Left lobe of liver (tissue), 2 donors: ENCODE measurements around the gene IGSF23. TPM values are rescaled to one million over a fixed set of nuclear protein-coding genes. Genes with fewer than 3 reads are reported as not detected.
"Not testable (repeated sequence)": the region's sequence is repeated elsewhere in the genome, so short reads cannot be mapped to it uniquely, and the experiment has no call there.

ENCODE experiments used
- ATAC-seq: fragments of 200-7000 bp; cut with Tn5 transposase; one replicate; pipeline ENCODE4 v1.9.1; 2020; ENCODE audit warnings: mild to moderate bottlenecking, moderate library complexity
- DNase-seq: peaks from one replicate; pipeline ENCODE4 v3.0.0-alpha.2; 2020; ENCODE audit warnings: low spot score
- total RNA-seq: library from RNA; stranded (reverse); gene quantifications from one replicate; pipeline ENCODE4 v1.2.1, GENCODE V29; 2021
- donor health status: DM: no; HTN: no; CAD: no; lungs with moderate emphysema.
- donor health status: DM: no; HTN: yes; CAD: no.

The IGSF23 gene
- total RNA-seq, 1 donor from 2014 or later: 7.0 TPM

DNA sequence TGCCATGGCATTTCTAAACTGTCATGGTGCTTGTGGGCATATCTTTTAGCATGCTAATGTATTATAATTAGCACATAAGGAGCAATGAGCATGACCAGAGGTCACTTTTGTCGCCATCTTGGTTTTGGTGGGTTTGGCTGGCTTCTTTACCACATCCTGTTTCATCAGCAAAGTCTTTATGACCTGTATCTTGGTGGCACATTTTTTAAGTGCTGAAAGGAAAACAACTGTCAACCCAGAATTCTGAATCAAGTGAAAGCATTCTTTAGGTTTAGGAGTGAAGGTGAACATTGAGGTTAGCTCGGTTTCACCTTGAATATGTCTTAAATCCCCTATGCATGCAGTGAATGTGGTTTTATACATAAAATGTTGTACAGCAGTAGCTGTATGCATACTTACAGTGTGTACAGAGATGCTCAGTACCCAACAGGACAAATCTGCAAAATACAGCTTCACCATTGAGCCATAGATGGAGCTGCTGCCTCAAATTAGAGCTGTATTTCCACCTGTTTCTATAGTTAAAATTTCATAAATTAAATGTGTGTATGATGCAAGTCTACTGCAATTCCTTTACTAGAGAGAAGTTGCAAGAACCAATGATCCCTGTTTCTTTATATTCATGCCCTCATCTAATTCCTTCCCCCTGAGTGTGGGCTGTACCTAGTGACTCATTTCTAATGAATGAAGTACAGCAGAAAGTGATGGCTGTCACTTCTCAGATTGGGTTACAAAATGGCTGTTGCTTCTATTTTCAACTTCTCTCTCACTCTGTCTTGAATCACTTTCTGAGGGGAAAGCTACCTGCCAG is 25.2 kb upstream of the IGSF23 start:
- DNase-seq (no peak), ATAC-seq (peak; percentile 63)

DNA sequence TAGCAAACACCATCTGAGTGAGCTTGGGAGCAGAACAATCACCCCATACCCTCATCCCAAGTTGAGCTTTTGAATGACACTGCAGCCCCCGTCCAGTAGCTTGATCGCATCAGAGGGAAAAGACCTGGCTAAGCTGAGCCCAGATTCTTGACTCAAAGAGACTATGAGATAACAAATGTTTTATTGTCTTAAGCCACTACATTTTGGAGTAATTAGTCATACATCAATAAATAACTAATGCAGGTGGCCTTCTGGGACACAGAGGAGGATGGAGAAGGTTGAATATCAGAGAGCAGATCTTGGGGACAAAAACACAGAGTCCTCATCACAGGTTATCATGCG is 24.6 kb upstream of the IGSF23 start:
- ATAC-seq (no peak), DNase-seq (no peak)

DNA sequence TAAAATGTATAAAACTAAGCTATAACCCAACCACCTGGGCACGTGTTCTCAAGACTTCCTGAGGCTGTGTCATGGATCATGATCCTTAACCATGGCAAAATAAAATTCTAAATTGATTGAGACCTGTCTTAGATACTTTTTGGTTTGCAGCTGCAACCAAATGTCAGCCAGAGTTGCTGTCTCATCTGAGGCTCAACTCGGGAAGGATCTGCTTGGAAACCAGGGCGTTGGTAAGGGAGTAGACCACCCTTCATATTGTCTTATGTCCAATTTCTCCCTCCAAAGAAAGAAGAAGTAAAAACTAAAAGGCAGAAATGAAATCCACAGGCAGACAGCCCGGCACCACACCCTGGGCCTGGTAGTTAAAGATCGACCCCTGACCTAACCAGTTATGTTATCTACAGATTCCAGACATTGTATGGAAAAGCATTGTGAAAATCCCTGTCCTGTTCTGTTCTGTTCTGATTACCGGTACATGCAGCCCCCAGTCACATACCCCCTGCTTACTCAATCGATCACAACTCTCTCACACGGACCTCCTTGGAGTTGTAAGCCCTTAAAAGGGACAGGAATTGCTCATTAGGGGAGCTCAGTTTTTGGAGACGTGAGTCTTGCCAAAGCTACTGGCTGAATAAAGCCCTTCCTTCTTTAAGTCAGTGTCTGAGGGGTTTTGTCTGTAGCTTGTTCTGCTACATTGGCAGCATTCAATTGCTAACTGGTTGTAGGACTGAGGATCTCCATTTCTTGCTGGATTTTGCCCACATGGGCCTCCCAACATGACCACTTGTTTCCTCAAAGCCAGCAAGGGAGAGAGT is 22.9 kb upstream of the IGSF23 start:
- ATAC-seq (no peak), DNase-seq (no peak)

DNA sequence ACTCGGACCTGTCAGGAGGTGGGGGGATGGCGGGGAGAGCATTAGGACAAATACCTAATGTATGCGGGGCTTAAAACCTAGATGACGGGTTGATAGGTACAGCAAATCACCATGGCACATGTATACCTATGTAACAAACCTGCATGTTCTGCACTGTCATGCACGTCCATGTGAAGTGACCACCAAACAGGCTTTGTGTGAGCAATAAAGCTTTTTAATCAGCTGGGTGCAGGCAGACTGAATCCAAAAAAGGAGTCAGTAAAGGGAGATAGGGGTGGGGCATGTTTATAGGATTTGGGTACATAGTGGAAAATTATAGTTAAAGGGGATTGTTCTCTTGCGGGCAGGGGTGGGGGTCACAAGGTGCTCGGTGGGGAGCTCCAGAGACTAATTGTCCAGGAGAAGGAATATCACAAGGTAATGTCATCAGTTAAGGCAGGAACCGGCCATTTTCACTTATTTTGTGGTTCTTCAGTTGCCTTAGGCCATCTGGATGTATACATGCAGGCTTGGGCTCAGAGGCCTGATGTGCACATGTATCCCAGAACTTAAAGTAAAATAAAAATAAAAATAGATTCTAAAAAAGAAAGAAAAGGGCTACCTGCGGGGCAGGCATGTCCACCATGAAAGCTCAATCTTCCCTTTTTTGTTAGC is 21.9 kb upstream of the IGSF23 start:
- DNase-seq, ATAC-seq: not testable (repeated sequence)

DNA sequence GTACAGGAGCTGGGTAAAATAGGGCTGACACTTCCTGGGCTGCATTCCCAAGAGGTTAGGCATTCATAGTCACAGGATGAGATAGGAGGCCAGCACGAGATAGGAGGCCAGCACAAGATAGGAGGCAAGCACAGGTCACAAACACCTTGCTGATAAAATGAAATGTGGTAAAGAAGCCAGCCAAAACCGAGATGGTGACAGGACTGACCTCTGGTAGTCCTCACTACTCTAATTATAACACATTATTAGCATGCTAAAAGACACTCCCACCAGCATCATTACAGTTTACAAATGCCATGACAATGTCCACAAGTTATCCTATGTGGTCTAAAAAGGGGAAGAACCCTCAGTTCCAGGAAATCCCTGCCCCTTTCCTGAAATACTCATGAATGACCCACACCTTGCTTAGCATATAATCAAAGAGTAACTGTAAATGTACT is 20.9 kb upstream of the IGSF23 start:
- ATAC-seq: peak; percentile 17
- no peak for DNase-seq

DNA sequence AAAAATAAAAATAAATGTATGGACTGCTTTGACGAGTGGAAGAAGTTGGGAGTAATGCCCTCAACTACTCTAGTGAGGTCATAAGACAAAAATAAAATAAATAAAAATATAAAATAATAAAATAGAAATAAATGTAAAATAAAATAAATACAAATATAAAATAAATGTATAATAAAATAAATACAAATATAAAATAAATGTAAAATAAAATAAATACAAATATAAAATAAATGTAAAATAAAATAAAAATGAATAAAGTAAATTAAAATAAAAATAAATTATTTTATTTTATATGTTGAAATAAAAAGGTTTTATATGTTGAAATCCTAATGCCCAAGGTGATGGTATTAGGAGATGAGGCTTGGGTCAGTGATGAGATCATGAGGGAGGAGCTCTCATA is 20.1 kb upstream of the IGSF23 start:
- ATAC-seq (no peak), DNase-seq (no peak)

DNA sequence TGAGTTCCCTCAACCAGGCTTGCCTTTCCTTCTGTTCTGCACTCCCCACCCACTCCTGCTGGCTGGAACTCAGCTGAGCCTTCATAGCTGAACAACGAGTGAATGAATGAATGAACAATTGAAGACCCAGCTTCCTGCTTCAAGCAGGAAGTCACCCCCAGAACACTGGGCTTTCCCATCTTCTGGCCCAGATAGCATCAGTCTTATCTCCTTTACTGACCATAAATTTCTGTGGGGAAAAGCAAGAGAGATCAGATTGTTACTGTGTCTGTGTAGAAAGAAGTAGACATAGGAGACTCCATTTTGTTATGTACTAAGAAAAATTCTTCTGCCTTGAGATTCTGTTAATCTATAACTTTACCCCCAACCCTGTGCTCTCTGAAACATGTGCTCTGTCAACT is 19.5 kb upstream of the IGSF23 start:
- DNase-seq, ATAC-seq: not testable (repeated sequence)

DNA sequence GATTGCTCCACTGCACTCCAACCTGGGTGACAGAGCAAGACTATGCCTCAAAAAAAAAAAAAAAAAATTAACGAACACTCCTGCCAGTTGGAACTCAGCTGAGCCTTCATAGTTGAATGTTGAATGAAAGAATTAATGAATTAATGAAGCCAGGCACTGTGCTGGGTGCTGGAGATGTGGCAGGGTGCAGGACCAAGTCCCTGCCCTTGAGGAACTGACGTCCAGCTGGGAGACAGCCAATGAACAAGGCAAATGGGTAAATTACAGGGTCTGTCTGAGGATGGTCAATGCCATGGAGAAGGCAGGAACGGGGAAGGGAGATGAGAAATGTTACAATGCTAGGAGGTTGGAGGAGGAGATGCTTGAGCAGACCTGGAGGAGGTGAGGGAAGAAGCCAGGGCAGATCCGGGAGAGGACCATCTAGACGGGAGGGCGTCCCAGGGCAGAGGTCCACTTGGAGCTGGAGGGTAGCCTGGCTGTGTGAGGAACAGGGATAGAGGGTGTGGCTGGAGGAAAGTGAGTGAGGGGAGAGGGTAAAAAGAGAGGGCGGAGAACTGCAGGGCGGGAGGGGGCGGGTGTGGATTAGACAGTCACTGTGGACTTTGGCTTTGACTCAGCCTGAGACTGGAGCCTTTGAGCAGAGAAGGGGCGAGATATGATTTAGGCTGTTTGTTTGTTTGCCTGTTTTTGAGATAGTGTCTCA is 16.8 kb upstream of the IGSF23 start:
- DNase-seq: no peak
- peak; percentile 79 for ATAC-seq

DNA sequence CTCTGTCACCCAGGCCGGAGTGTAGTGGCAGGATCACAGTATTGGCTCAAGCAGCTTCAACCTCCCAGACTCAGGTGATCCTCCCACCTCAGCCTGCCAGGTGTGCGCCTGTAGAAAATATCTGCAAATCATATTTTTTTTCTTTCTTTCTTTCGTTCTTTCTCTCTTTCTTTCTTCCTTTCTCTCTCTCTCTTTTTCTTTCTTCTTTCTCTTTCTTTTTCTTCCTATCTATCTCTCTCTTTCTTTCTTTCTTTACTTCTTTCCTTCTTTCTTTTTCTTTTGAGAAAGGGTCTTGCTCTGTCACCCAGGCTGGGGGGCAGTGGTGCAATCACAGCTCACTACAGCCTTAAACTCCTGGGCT is 16.3 kb upstream of the IGSF23 start:
- ATAC-seq (no peak), DNase-seq (no peak)

DNA sequence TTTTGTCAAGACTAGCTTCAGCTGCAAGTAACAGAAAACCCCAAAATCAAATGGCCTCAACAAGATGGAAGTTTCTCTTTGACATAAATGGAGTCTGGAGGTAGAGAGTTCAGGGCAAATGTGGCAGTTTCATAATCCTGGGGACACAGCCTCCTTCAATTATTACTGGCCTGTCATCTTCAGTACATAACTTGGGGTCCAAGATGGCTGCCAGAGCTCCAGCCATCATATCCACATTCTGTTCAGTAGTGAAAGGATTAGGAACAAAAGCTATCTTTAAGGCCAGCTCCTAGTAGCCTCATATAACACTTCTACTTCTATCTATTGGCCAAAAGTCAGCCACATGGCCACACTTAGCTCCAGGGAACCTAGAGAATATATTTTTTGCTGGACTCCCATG is 15.0 kb upstream of the IGSF23 start:
- ATAC-seq: no peak
- DNase-seq: no peak

DNA sequence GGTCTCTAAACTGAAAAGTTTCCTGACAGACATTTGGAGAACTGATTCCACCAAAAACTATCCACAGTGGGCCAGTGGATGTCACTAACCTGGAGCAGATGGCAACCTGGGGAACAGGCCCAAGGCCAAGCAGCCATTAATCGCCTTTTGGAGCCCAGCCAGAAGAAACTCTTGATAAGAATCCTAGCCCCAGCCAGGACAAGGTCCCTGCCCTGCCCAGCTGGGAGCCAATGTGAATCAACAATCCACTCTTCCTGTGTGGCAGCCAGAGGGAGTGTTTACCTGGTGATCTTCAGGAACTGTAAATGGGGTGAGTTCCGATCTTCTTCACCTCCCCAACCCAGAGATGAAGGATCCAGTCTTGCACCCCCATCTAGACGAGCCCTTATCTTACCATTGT is 14.5 kb upstream of the IGSF23 start:
- no peak for ATAC-seq
- DNase-seq: no peak

DNA sequence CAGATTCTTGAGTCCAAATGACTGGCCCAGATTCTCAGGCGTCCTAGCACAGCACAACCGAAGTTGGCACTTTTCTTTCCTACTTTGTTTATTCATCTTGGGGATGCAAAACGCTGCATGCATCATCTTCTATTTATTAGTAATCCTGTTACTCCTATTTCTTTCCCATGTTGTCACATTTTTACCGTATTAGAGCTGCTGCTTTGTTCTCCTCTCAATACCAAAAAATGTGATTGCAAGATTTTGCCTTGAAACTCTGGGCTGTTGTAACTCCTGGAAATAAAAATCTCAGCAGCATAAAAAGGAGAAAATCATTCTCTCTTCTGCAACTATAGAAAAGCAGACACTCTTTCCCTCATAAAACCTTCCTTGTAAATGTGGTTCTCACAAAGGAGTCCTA is 12.9 kb upstream of the IGSF23 start:
- DNase-seq (no peak), ATAC-seq (no peak)

DNA sequence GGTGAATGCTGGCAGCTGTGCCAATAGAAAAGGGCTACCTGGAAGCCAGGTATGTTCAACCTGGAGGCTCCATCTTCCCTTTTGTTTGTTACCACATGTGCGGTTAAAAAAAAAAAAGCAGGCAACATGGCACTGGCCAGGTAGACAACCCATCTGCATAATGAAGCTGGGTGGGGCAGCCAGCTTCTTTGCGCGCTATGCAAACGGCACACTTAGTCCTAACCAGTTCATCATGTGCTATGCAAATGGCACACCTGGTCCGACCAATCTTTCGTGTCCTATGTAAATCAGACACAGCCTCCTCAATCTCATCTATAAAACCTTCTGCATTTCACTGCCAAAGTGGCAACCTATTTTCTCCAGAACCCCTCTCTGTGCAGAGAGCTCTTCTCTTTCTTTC is 11.3 kb upstream of the IGSF23 start:
- DNase-seq (no peak), ATAC-seq (no peak)

DNA sequence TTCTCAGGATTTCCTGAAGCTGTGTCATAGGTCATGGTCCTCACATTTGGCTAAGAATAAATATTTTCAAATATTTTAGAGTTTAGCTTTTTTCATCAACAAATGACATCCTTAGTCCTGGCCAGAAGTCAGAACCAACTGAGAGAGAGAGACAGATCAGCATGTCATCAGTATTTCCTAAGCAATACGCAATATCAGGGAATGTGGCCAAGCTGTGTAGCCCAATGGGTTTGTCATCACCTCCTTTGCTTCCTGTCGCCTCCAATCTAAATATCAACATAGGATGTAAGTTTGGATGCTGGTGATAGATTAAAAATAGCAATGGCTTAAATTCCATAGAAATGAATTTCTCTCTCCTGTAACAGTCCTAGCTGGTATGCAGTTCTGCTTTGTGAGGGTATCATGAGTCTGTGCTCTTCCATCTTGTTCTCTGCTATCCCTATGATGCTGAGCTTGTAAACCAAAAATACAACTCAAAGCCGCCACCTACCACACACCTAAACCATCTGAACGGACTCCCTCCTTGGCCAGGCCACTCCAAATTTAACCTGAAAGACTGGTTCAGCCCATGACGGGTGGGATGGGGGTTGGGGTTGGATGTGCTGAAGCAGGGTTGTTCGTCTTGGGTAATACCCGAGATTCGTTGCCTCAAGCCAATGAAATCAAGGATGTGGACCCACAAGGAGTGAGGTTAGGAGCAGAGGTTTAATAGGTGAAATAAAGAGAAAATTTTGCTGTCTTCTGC is 10.0 kb upstream of the IGSF23 start:
- DNase-seq (no peak), ATAC-seq (peak; percentile 27)

DNA sequence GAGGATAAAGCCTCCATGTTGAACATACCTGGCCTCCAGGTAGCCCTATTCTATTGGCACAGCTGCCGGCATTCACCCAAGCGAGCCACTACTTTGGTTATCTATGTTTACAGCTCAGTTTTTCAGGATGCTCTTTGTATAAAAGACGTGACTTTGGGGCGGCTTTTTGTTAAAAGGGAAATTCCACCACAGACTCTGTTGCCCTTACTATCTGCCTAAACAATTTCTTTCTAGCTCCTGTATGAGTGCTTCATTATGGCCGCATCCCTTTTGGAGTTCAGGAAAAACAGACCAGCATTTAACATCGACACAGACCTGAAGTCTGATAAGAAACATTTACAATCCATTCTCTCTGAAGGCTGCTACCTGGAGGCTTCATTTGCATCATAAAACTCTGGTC is 9.1 kb upstream of the IGSF23 start:
- DNase-seq (no peak), ATAC-seq (no peak)

DNA sequence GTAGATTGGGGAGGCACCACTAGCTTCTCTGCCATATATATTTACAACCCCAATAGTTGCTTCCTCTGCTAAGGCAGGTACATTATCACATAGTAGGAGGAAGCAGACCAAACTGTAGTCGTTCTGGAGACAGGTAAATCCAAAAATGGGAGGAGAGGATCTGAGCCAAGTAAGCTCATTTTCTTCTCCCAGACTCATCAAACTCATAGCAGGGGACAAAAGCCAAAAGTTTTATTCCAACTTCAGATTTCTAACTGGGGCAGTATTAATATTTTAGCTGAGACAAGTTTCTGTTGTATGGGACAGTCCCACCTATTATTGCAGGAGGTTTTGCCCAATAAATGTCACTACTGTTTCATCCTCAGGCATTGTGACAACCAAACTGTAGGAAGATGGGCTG is 7.8 kb upstream of the IGSF23 start:
- ATAC-seq (no peak), DNase-seq (no peak)

DNA sequence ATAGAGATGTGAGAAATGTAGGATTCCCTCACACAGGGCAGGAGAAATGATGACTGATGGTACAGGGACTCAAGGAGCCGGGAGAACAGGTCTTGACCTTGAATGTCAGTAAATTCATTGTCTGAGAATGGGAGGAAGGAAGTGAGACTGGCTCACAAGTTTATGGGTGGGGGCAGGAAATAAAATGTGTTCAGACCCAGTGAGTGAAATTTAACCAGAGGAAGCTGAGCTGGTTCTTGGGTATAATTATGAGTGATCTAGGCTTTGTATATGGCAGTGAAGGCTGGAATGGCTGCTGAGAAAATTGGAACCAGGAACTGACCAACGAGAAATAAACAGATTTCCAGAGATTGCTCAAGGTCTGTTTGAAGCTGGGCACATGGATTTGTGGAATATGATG is 6.3 kb upstream of the IGSF23 start:
- peak; percentile 47 for ATAC-seq
- no peak for DNase-seq

DNA sequence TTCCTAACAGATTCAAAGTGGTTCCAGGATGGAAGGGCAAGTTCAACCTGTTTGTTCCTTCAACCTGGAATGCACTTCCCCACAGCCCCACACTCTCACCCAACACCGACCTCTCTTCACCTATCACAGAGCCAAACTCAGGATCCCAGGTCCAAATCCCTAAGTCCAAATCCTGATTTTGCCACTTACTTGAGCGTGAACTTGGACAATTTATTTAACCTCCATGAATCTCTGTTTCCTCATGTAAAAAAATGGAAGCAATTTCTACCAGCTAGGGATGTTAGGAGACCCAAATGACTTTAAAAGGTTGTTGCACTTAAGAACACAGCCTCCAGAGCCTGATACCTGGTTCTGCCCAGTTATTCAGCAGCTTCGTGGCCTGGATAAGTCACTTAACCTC is 5.4 kb upstream of the IGSF23 start:
- no peak for DNase-seq
- no peak for ATAC-seq

DNA sequence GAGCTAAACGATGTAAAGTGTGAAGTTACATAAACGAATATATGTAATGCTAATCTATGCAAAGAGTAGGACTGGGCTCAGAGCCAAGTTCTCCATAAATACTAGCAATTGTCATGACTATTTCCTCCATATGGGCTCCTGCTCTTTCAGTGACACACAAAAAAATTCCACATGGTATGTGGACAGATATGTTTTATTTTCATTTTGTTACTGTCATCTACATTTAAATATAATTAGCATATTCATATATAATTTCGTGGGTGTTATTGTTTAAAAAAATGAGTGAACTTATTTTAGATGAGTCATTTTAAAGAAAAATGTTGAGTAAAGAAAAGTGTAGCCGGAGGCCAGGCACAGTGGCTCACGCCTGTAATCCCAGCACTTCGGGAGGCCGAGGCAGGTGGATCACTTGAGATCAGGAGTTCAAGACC is 5.0 kb upstream of the IGSF23 start:
- DNase-seq (no peak), ATAC-seq (no peak)

DNA sequence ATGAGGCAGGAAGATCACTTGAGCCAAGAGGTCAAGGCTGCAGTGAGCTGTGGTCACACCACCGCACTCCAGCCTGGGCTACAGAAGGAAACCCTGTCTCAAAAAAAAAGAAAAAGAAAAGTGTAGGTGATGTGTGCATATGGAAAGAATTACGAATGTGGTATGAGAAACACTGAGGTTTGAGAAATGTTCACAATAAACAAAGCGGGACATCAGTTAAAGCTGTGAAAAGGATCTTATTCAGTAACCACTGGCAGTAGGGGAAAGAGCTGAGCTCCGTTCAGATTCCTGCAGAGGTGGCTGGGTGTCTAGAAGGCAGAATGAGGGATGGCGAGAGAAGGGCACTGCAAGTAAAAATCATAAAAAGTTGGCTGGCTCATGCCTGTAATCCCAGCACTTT is 4.1 kb upstream of the IGSF23 start:
- ATAC-seq: no peak

DNA sequence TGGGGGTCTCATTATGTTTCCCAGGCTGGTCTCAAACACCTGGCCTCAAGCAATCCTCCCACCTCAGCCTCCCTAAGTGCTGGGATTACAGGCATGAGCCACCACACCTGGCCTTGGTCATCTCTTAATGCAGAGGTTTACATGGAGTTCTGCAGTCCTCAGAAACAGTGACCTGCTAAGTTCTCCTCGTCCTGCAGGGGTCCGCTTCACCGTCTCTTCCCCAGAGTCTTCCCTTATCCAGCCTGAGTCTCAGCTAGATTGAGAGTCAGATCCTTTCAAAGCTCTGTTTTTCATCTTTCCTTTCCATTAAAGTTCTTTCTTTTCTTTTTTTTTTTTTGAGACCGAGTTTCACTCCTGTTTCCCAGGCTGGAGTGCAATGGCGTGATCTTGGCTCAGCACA is 2.9 kb upstream of the IGSF23 start:
- DNase-seq: not testable (repeated sequence)
- ATAC-seq: peak; percentile 56

More for the DNA sequence above, 4.1 kb upstream of the IGSF23 start:
- no peak for DNase-seq
